GM12878 (cell line): ENCODE measurements around the gene TBC1D10B. TPM values are rescaled to one million over a fixed set of nuclear protein-coding genes. Genes with fewer than 3 reads are reported as not detected.

Source experiments
- ATAC-seq: fragments of 200-7000 bp; cut with Tn5 transposase; 3 replicates; pipeline ENCODE4 v1.9.1; 2020; ENCODE audit warnings: mild to moderate bottlenecking, moderate library complexity
- BruUV-seq: library from RNA; stranded (reverse); fragments of 400-500 nt; replicated peaks from 2 replicates; lab custom pipeline; 2021; lab: Mats Ljungman, UMichigan
- CTCF ChIA-PET: fragments of 300-600 bp; sonication (Branson Sonifier 250); formaldehyde crosslinking; extraction: SDS; loops from one replicate; lab custom pipeline; 2021; ENCODE audit warnings: inconsistent platforms; lab: Yijun Ruan, JAX
- POLR2A ChIA-PET: fragments of 350-600 bp; formaldehyde crosslinking; extraction: SDS; loops from one replicate; lab custom pipeline; 2021; ENCODE audit warnings: inconsistent platforms; lab: Charles Lee
- RAD21 ChIA-PET: fragments of 300-600 bp; sonication (Branson Sonifier 250); formaldehyde crosslinking; loops from one replicate; lab custom pipeline; 2023; ENCODE audit warnings: antibody characterized with exemption; ENCODE audit not compliant: unreplicated experiment; lab: Charles Lee
- SMC1A ChIA-PET: fragments of 300-600 bp; sonication (Branson Sonifier 250); formaldehyde crosslinking; loops from one replicate; lab custom pipeline; 2023; ENCODE audit not compliant: unreplicated experiment, uncharacterized antibody; lab: Charles Lee
- DNase-seq: peaks from one replicate; pipeline ENCODE4 v3.0.0-alpha.2; 2011; ENCODE audit warnings: low read depth, low spot score
- FAIRE-seq: peaks from 3 replicates; lab custom pipeline; 2011; peaks lifted over from hg19 to GRCh38; lab: Jason Lieb, UNC
- H2AFZ ChIP-seq: 2 replicates; pipeline ENCODE4 v1.6.0; 2011; ENCODE audit warnings: low read depth, low read length, control low read depth; ENCODE audit not compliant: control insufficient read depth
- H3K27ac ChIP-seq: 2 replicates; pipeline ENCODE4 v1.5.1; 2011; ENCODE audit warnings: control low read depth; ENCODE audit not compliant: control insufficient read depth, insufficient read depth
- H3K27me3 ChIP-seq, 2 experiments: replicated peaks in 1 of 2; 2 replicates each; pipeline versions ENCODE4 v1.6.0 to v1.6.1; 2011; ENCODE audit warnings: low read length in 1 of 2; ENCODE audit not compliant: control insufficient read depth in 2 of 2, insufficient read depth in 2 of 2
- H3K36me3 ChIP-seq, 2 experiments: 2 replicates each; pipeline ENCODE4 v1.5.1; 2011; ENCODE audit warnings: low read length in 1 of 2; ENCODE audit not compliant: control insufficient read depth in 2 of 2, insufficient read depth in 2 of 2
- H3K4me1 ChIP-seq: 2 replicates; pipeline ENCODE4 v1.6.1; 2011; ENCODE audit warnings: mild to moderate bottlenecking, low read length, moderate library complexity, mixed read lengths; ENCODE audit not compliant: control insufficient read depth, insufficient read depth
- H3K4me2 ChIP-seq: 2 replicates; pipeline ENCODE4 v1.6.0; 2011; ENCODE audit warnings: control low read depth; ENCODE audit not compliant: control insufficient read depth, insufficient read depth
- H3K4me3 ChIP-seq: fragments of 200-600 bp; sonication (generic); 2 replicates; pipeline ENCODE4 v1.5.1; 2016
- H3K79me2 ChIP-seq: 2 replicates; pipeline ENCODE4 v1.6.0; 2011; ENCODE audit warnings: low read length; ENCODE audit not compliant: control insufficient read depth, insufficient read depth
- H3K9ac ChIP-seq: 2 replicates; pipeline ENCODE4 v1.8.0; 2011; ENCODE audit warnings: low read length, control low read depth, mixed read lengths; ENCODE audit not compliant: control insufficient read depth, insufficient read depth
- H3K9me3 ChIP-seq: replicated peaks from 3 replicates; pipeline ENCODE4 v1.5.1; 2011; ENCODE audit warnings: mild to moderate bottlenecking, low read length; ENCODE audit not compliant: control insufficient read depth, insufficient read depth
- H4K20me1 ChIP-seq: 2 replicates; pipeline ENCODE4 v1.6.0; 2011; ENCODE audit not compliant: control insufficient read depth, insufficient read depth
- BACH1 ChIP-seq: fragments of 450-650 bp; IDR thresholded peaks from 2 replicates; pipeline ENCODE4 v1.6.1; 2017; ENCODE audit warnings: mild to moderate bottlenecking, borderline replicate concordance
- ELK1 ChIP-seq: IDR thresholded peaks from 2 replicates; pipeline ENCODE4 v1.6.1; 2012; ENCODE audit warnings: low read depth, low read length, improper control_type of control experiment
- IRF4 ChIP-seq: IDR thresholded peaks from 2 replicates; pipeline ENCODE4 v1.6.1; 2011; ENCODE audit warnings: low read depth, low read length
- KDM1A ChIP-seq: fragments of 200-600 bp; sonication (generic); IDR thresholded peaks from 2 replicates; pipeline ENCODE4 v1.6.1; 2016; ENCODE audit warnings: borderline replicate concordance
- LARP7 ChIP-seq: fragments of 450-650 bp; IDR thresholded peaks from 2 replicates; pipeline ENCODE4 v1.6.1; 2017; ENCODE audit warnings: mild to moderate bottlenecking
- MLLT1 ChIP-seq: fragments of 450-650 bp; IDR thresholded peaks from 2 replicates; pipeline ENCODE4 v1.6.1; 2016; ENCODE audit warnings: mild to moderate bottlenecking
- MTA2 ChIP-seq: fragments of 450-650 bp; IDR thresholded peaks from 2 replicates; pipeline ENCODE4 v1.6.1; 2016; ENCODE audit warnings: low read depth, mild to moderate bottlenecking, moderate library complexity
- NR2C1 ChIP-seq: fragments of 450-650 bp; IDR thresholded peaks from 2 replicates; pipeline ENCODE4 v1.6.1; 2017; ENCODE audit warnings: antibody characterized with exemption, mild to moderate bottlenecking, moderate library complexity
- POLR2AphosphoS5 ChIP-seq: IDR thresholded peaks from 2 replicates; pipeline ENCODE4 v1.6.1; 2011; ENCODE audit warnings: mild to moderate bottlenecking, low read length, inconsistent platforms
- RAD21 ChIP-seq: IDR thresholded peaks from 2 replicates; pipeline ENCODE4 v1.6.1; 2011; ENCODE audit warnings: mild to moderate bottlenecking, low read depth, low read length, moderate library complexity; ENCODE audit not compliant: insufficient read depth
- SP1 ChIP-seq: IDR thresholded peaks from one replicate; pipeline ENCODE4 v1.6.1; 2011; ENCODE audit warnings: low read depth, low read length
- TCF7 ChIP-seq: IDR thresholded peaks from 2 replicates; pipeline ENCODE4 v1.6.1; 2014; ENCODE audit warnings: antibody characterized with exemption, borderline replicate concordance
- ZNF384 ChIP-seq: IDR thresholded peaks from 2 replicates; pipeline ENCODE4 v1.6.1; 2012; ENCODE audit warnings: low read depth, mild to moderate bottlenecking, low read length, improper control_type of control experiment, borderline replicate concordance
- WGBS: methylation state at CpG from one replicate; pipeline ENCODE4 v1.1.6; 2016; ENCODE audit warnings: low lambda C conversion rate; ENCODE audit not compliant: insufficient replicate concordance, insufficient coverage; ENCODE audit errors: missing lambda C conversion rate; 5-methylcytosine and 5-hydroxymethylcytosine counted together
- in situ Hi-C: fragments of 300-500 bp; cut with MboI; formaldehyde crosslinking; loops from 9 replicates; pipeline ENCODE4 v1.14.3; 2018; ENCODE audit warnings: mixed read lengths
- intact Hi-C: fragments of 100-400 bp; cut with micrococcal nuclease; formaldehyde crosslinking; loops from one replicate; pipeline ENCODE4 v1.14.2; 2022; ENCODE audit not compliant: unreplicated experiment
- polyA plus RNA-seq, 11 experiments: library from polyadenylated mRNA; depleted of rRNA in 4 of 11; unstranded in 6 of 11; stranded (reverse) in 5 of 11; fragments of >200 nt; fragmentation: Nextera tagmentation in 4 of 11; fragmentation: Illumina TruSeq in 1 of 11; extraction: Ambion mirVana in 4 of 11; extraction: Trizol in 1 of 11; gene quantifications; 1 replicate in 1 of 11; 2 replicates in 10 of 11; pipeline versions ENCODE4 v1.2.1 to v1.2.3, GENCODE V29; 2011 to 2016; ENCODE audit warnings: inconsistent platforms in 2 of 11, missing spikeins in 2 of 11, low read depth in 1 of 11
- total RNA-seq, 4 experiments: library from RNA; depleted of rRNA in 3 of 4; stranded (reverse); fragments of >200 nt in 3 of 4; fragmentation: Illumina TruSeq in 1 of 4; extraction: Trizol in 1 of 4; gene quantifications; 2 replicates each; pipeline versions ENCODE4 v1.2.1 to v1.2.3, GENCODE V29; 2013 to 2021
- TF ChIP-seq, protein P1 (sequence below): fragments of 450-650 bp; IDR thresholded peaks from 2 replicates; pipeline ENCODE4 v1.6.1; 2016; ENCODE audit warnings: mild to moderate bottlenecking
- TF ChIP-seq, protein P2 (sequence below): fragments of 450-650 bp; IDR thresholded peaks from 2 replicates; pipeline ENCODE4 v1.6.1; 2017; ENCODE audit warnings: antibody characterized with exemption, mild to moderate bottlenecking, moderate library complexity

Gene TBC1D10B
- total and polyA plus RNA-seq, 10 of the 15 experiments (the other 5 are each of a cell fraction or from before 2014, with no cell fraction given) = 2.2 to 51.2 (median 11.6) TPM

- TF ChIP-seq, protein P1, sequence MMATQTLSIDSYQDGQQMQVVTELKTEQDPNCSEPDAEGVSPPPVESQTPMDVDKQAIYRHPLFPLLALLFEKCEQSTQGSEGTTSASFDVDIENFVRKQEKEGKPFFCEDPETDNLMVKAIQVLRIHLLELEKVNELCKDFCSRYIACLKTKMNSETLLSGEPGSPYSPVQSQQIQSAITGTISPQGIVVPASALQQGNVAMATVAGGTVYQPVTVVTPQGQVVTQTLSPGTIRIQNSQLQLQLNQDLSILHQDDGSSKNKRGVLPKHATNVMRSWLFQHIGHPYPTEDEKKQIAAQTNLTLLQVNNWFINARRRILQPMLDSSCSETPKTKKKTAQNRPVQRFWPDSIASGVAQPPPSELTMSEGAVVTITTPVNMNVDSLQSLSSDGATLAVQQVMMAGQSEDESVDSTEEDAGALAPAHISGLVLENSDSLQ = no peak
- no peak for TF ChIP-seq SP1
- no peak for TF ChIP-seq ELK1
- TF ChIP-seq NR2C1 = no peak
- TF ChIP-seq KDM1A = no peak
- no peak for TF ChIP-seq TCF7
These were observed 1.9 kb upstream of the TBC1D10B start (continued) for GRCh38 chr16:30372038-30372712.

DNA sequence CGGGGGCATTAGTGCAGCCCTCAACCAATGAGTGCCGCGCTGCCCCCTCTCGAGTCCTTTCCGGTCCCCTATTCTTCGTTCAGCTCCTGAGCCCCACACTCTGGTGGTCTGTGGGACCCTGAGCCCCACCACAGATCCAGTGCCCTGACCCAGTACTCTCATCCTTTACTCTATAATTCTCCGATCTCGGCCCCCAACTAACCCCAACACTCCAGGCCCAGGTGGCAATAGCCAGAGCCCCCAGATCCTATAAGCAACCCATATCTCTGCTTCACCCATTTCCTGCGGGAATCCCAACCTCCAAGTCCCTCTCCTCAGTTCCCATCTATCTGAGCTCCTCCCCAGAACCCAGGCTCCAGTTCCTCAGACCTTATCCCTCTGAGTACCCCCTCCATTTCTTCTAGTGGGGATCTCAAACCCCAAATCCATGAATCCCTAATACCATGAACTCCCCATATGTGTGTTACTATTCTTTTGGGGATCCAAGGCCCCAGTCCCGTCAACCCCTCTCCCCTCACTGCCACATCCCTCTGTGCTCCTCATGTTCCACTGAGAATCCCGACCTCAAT is 1.0 kb upstream of the TBC1D10B start:
- no peak for ATAC-seq
- DNase-seq = no peak
- Histone ChIP-seq H3K4me3 (peak overlapping the region; percentile 67), H3K9me3 (no peaks in the 10 kb centered on the region), H3K27me3 (no peaks in the 10 kb centered on the region), H3K79me2 (peaks cover 31% of the 10 kb centered on the region), H3K9ac (peak overlapping the region; percentile 69), H3K36me3 (no peaks in the 10 kb centered on the region), H3K4me2 (peak overlapping the region; percentile 94), H2AFZ (peak overlapping the region; percentile 68), H3K4me1 (peaks cover 16% of the 10 kb centered on the region), H3K27ac (peak overlapping the region; percentile 77), H4K20me1 (peaks cover 12% of the 10 kb centered on the region)
- WGBS = 13% methylated on average over 11 of the region's 11 CpGs
- ChIA-PET POLR2A (interaction anchor here (0.6 to 2.5 kb wide), 23 partner anchors 11 to 926 kb away, joined by 3 to 37 read pairs (median 4); partner anchors contain the start of genes ALDOA, CD2BP2, CORO1A and DCTPP1), RAD21 (interaction anchor here (0.6 to 3.8 kb wide), 26 partner anchors 9 to 280 kb away, joined by 3 to 33 read pairs (median 6); partner anchors contain the start of genes CD2BP2, DCTPP1, SEPTIN1 and TBX6), SMC1A (interaction anchor here (0.5 to 2.2 kb wide), 18 partner anchors 8 to 279 kb away, joined by 3 to 16 read pairs (median 5); partner anchors contain the start of genes SEPTIN1, TBX6 and ZNF48), CTCF (interaction anchor here (0.7 to 9.0 kb wide), 18 partner anchors 11 to 288 kb away, joined by 3 to 70 read pairs (median 6); partner anchors contain the start of genes CD2BP2, DCTPP1, SEPTIN1 and ZNF48)
- in situ Hi-C loops (no loop called here), intact Hi-C loops (loop anchor here (2.0 kb wide), 1 partner anchor 17 kb away; the partner anchor contains the start of gene CD2BP2)
- TSS peak; percentile 89 for BruUV-seq
- no peak for FAIRE-seq
- TF ChIP-seq RAD21 (peak; percentile 7; the same call in 1 of the 2 replicates), IRF4 (no peak), BACH1 (peak; percentile 44; the same call in 1 of the 2 replicates), MTA2 (0 out of 2 replicates have a peak, but pooled peaks have one; percentile 29), LARP7 (0 out of 2 replicates have a peak, but pooled peaks have one; percentile 44), ZNF384 (no peak), MLLT1 (peak; percentile 72), POLR2AphosphoS5 (peak; percentile 49; the same call in 1 of the 2 replicates)
- TF ChIP-seq, protein P2, sequence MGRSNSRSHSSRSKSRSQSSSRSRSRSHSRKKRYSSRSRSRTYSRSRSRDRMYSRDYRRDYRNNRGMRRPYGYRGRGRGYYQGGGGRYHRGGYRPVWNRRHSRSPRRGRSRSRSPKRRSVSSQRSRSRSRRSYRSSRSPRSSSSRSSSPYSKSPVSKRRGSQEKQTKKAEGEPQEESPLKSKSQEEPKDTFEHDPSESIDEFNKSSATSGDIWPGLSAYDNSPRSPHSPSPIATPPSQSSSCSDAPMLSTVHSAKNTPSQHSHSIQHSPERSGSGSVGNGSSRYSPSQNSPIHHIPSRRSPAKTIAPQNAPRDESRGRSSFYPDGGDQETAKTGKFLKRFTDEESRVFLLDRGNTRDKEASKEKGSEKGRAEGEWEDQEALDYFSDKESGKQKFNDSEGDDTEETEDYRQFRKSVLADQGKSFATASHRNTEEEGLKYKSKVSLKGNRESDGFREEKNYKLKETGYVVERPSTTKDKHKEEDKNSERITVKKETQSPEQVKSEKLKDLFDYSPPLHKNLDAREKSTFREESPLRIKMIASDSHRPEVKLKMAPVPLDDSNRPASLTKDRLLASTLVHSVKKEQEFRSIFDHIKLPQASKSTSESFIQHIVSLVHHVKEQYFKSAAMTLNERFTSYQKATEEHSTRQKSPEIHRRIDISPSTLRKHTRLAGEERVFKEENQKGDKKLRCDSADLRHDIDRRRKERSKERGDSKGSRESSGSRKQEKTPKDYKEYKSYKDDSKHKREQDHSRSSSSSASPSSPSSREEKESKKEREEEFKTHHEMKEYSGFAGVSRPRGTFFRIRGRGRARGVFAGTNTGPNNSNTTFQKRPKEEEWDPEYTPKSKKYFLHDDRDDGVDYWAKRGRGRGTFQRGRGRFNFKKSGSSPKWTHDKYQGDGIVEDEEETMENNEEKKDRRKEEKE = no peak
